ENCODE results near the gene KAZN.

KAZN gene

GRCh38 chr1:15104768-15105167, 506.3 kb downstream of the KAZN start:
- no peak overlapping the region for H3K4me3 ChIP-seq (ENCODE audit: low read length)
- DNase-seq (ENCODE audit: low read depth, low spot score): no peak

GRCh38 chr1:15106608-15107007, 508.1 kb downstream of the KAZN start:
- no peak overlapping the region for H3K4me3 ChIP-seq (ENCODE audit: low read length)
- DNase-seq (ENCODE audit: low read depth, low spot score): no peak

- no peak for DNase-seq (ENCODE audit: low read depth, low spot score)
- H3K4me3 ChIP-seq (ENCODE audit: low read length): no peak overlapping the region
Observed at GRCh38 chr1:15107058-15107687, 508.7 kb downstream of the KAZN start.

GRCh38 chr1:15107911-15108310, 509.4 kb downstream of the KAZN start:
- H3K4me3 ChIP-seq (ENCODE audit: low read length): no peak overlapping the region
- no peak for DNase-seq (ENCODE audit: low read depth, low spot score)

GRCh38 chr1:15110128-15110866, 511.8 kb downstream of the KAZN start:
- H3K4me3 ChIP-seq (ENCODE audit: low read length): no peak overlapping the region

GRCh38 chr1:15110867-15111230, 512.4 kb downstream of the KAZN start:
- no peak for DNase-seq (ENCODE audit: low read depth, low spot score)
- no peak overlapping the region for H3K4me3 ChIP-seq (ENCODE audit: low read length)

More at GRCh38 chr1:15110128-15110866, 511.8 kb downstream of the KAZN start:
- no peak for DNase-seq (ENCODE audit: low read depth, low spot score)

- DNase-seq (ENCODE audit: low read depth, low spot score): no peak
- no peak overlapping the region for H3K4me3 ChIP-seq (ENCODE audit: low read length)
Observed at GRCh38 chr1:15113146-15113545, 514.7 kb downstream of the KAZN start.

GRCh38 chr1:15114884-15115283, 516.4 kb downstream of the KAZN start:
- H3K4me3 ChIP-seq (ENCODE audit: low read length): no peak overlapping the region
- no peak for DNase-seq (ENCODE audit: low read depth, low spot score)

- DNase-seq (ENCODE audit: low read depth, low spot score): no peak
- H3K4me3 ChIP-seq (ENCODE audit: low read length): no peak overlapping the region
Observed at GRCh38 chr1:15115542-15116330, 517.3 kb downstream of the KAZN start.

- H3K4me3 ChIP-seq (ENCODE audit: low read length): no peak overlapping the region
- DNase-seq (ENCODE audit: low read depth, low spot score): no peak
Observed at GRCh38 chr1:15116966-15117365, 518.5 kb downstream of the KAZN start.

- DNase-seq (ENCODE audit: low read depth, low spot score): no peak
- H3K4me3 ChIP-seq (ENCODE audit: low read length): no peak overlapping the region
Observed at GRCh38 chr1:15117671-15118325, 519.3 kb downstream of the KAZN start.

GRCh38 chr1:15118579-15118978, 520.1 kb downstream of the KAZN start:
- DNase-seq (ENCODE audit: low read depth, low spot score): no peak
- no peak overlapping the region for H3K4me3 ChIP-seq (ENCODE audit: low read length)

GRCh38 chr1:15120251-15120945, 521.9 kb downstream of the KAZN start:
- no peak for DNase-seq (ENCODE audit: low read depth, low spot score)
- H3K4me3 ChIP-seq (ENCODE audit: low read length): no peak overlapping the region

GRCh38 chr1:15122331-15122730, 523.8 kb downstream of the KAZN start:
- no peak overlapping the region for H3K4me3 ChIP-seq (ENCODE audit: low read length)
- no peak for DNase-seq (ENCODE audit: low read depth, low spot score)

GRCh38 chr1:15123270-15123669, 524.8 kb downstream of the KAZN start:
- no peak for DNase-seq (ENCODE audit: low read depth, low spot score)
- H3K4me3 ChIP-seq (ENCODE audit: low read length): no peak overlapping the region

- DNase-seq (ENCODE audit: low read depth, low spot score): no peak
- no peak overlapping the region for H3K4me3 ChIP-seq (ENCODE audit: low read length)
Observed at GRCh38 chr1:15123925-15124324, 525.4 kb downstream of the KAZN start.

- H3K4me3 ChIP-seq (ENCODE audit: low read length): no peak overlapping the region
- DNase-seq (ENCODE audit: low read depth, low spot score): no peak
Observed at GRCh38 chr1:15124362-15125100, 526.0 kb downstream of the KAZN start.

GRCh38 chr1:15125101-15125745, 526.7 kb downstream of the KAZN start:
- H3K4me3 ChIP-seq (ENCODE audit: low read length): no peak overlapping the region
- no peak for DNase-seq (ENCODE audit: low read depth, low spot score)
